Smooth muscle cell (in vitro differentiated cells): Measurements from ENCODE around the gene GRN. TPM values are rescaled to one million over a fixed set of nuclear protein-coding genes. Genes with fewer than 3 reads are reported as not detected.
A peak's percentile ranks its signal among the peaks of the same experiment; 100 is the strongest.

Experiments
- DNase-seq: peaks from one replicate; lab custom pipeline; 2025; ENCODE audit not compliant: unreplicated experiment; lab: John Stamatoyannopoulos, UW
- H2AFZ ChIP-seq: fragments of 200-600 bp; sonication (generic); 2 replicates; pipeline ENCODE4 v1.6.0; 2016; ENCODE audit warnings: antibody characterized with exemption, low read depth, mild to moderate bottlenecking
- H3F3A ChIP-seq: fragments of 200-600 bp; sonication (generic); 2 replicates; pipeline ENCODE4 v1.6.0; 2017; ENCODE audit warnings: antibody characterized with exemption, low read depth
- H3K27ac ChIP-seq: fragments of 200-600 bp; sonication (generic); 2 replicates; pipeline ENCODE4 v1.5.1; 2016; ENCODE audit warnings: low read depth, mild to moderate bottlenecking
- H3K27me3 ChIP-seq: fragments of 200-600 bp; sonication (generic); 2 replicates; pipeline ENCODE4 v1.6.1; 2016; ENCODE audit warnings: low read depth, mild to moderate bottlenecking
- H3K36me3 ChIP-seq: fragments of 200-600 bp; sonication (generic); 2 replicates; pipeline ENCODE4 v1.5.1; 2016; ENCODE audit warnings: low read depth
- H3K4me1 ChIP-seq: fragments of 200-600 bp; sonication (generic); 2 replicates; pipeline ENCODE4 v1.5.1; 2016; ENCODE audit warnings: low read depth
- H3K4me2 ChIP-seq: fragments of 200-600 bp; sonication (generic); 2 replicates; pipeline ENCODE4 v1.6.0; 2016; ENCODE audit warnings: mild to moderate bottlenecking
- H3K4me3 ChIP-seq: fragments of 200-600 bp; sonication (generic); 2 replicates; pipeline ENCODE4 v1.5.1; 2016; ENCODE audit warnings: mild to moderate bottlenecking
- H3K79me2 ChIP-seq: fragments of 200-600 bp; sonication (generic); 2 replicates; pipeline ENCODE4 v1.6.0; 2016; ENCODE audit warnings: low read depth, mild to moderate bottlenecking
- H3K9ac ChIP-seq: fragments of 200-600 bp; sonication (generic); 2 replicates; pipeline ENCODE4 v1.6.0; 2016; ENCODE audit warnings: low read depth
- H3K9me3 ChIP-seq: fragments of 200-600 bp; sonication (generic); replicated peaks from 2 replicates; pipeline ENCODE4 v1.5.1; 2016; ENCODE audit warnings: low read depth
- H4K20me1 ChIP-seq: fragments of 200-600 bp; sonication (generic); 2 replicates; pipeline ENCODE4 v1.6.0; 2016; ENCODE audit warnings: low read depth
- CTCF ChIP-seq: fragments of 200-600 bp; sonication (generic); IDR thresholded peaks from 2 replicates; pipeline ENCODE4 v1.5.1; 2017; ENCODE audit warnings: borderline replicate concordance, mild to moderate bottlenecking, antibody characterized with exemption; ENCODE audit not compliant: insufficient read depth, poor library complexity, severe bottlenecking
- WGBS: methylation state at CpG from one replicate; pipeline ENCODE4 v1.1.7; 2016; ENCODE audit warnings: low lambda C conversion rate; 5-methylcytosine and 5-hydroxymethylcytosine counted together
- polyA plus RNA-seq: library from polyadenylated mRNA; unstranded; fragments of >200 nt; fragmentation: Nextera tagmentation; extraction: Ambion mirVana; gene quantifications from 2 replicates; pipeline ENCODE4 v1.2.1, GENCODE V29; 2016
- total RNA-seq: library from RNA; depleted of rRNA; stranded (reverse); fragments of >200 nt; gene quantifications from 2 replicates; pipeline ENCODE4 v1.2.3, GENCODE V29; 2014

Gene GRN
- total and polyA plus RNA-seq, 2 experiments from 2014 or later = 125 to 338 TPM

GRCh38 chr17:44314869-44315661, 30.0 kb upstream of the GRN start:
- Histone ChIP-seq H3K9me3 (no peaks in the 10 kb centered on the region), H3K4me2 (peak overlapping the region; percentile 83), H2AFZ (no peak overlapping the region), H3K36me3 (no peaks in the 10 kb centered on the region), H4K20me1 (no peaks in the 10 kb centered on the region), H3K9ac (no peak overlapping the region), H3K27me3 (peaks cover 49% of the 10 kb centered on the region), H3K27ac (no peak overlapping the region), H3K4me1 (peaks cover 11% of the 10 kb centered on the region), H3K4me3 (peak overlapping the region; percentile 36), H3K79me2 (no peaks in the 10 kb centered on the region), H3F3A (no peaks in the 10 kb centered on the region)
- no peak for TF ChIP-seq CTCF
- no peak for DNase-seq
- WGBS = 3% methylated on average over 37 of the region's 81 CpGs

- H3K4me3 ChIP-seq = peak overlapping the region; percentile 36
- H3K27ac ChIP-seq = no peak overlapping the region
- no peaks in the 10 kb centered on the region for H3K36me3 ChIP-seq
- DNase-seq = no peak
- H3K9ac ChIP-seq = no peak overlapping the region
- H3K27me3 ChIP-seq = peaks cover 49% of the 10 kb centered on the region
- H3F3A ChIP-seq = no peaks in the 10 kb centered on the region
- no peaks in the 10 kb centered on the region for H3K9me3 ChIP-seq
- TF ChIP-seq CTCF = no peak
- H2AFZ ChIP-seq = no peak overlapping the region
- peaks cover 11% of the 10 kb centered on the region for H3K4me1 ChIP-seq
- no peaks in the 10 kb centered on the region for H4K20me1 ChIP-seq
- H3K4me2 ChIP-seq = peak overlapping the region; percentile 83
- 10% methylated on average over 38 of the region's 38 CpGs for WGBS
- no peaks in the 10 kb centered on the region for H3K79me2 ChIP-seq
These were observed 29.1 kb upstream of the GRN start for GRCh38 chr17:44315760-44316731.

- no peak overlapping the region for H2AFZ ChIP-seq
These were observed 27.6 kb upstream of the GRN start for GRCh38 chr17:44317545-44317944.

More at GRCh38 chr17:44317545-44317944, 27.6 kb upstream of the GRN start:
- Histone ChIP-seq H3K27me3 (peaks cover 49% of the 10 kb centered on the region), H3K4me3 (no peak overlapping the region), H3K4me1 (peaks cover 11% of the 10 kb centered on the region), H3F3A (no peaks in the 10 kb centered on the region), H3K36me3 (no peaks in the 10 kb centered on the region), H4K20me1 (no peaks in the 10 kb centered on the region), H3K4me2 (no peak overlapping the region), H3K9ac (no peak overlapping the region), H3K79me2 (no peaks in the 10 kb centered on the region), H3K9me3 (no peaks in the 10 kb centered on the region), H3K27ac (no peak overlapping the region)
- WGBS = 96% methylated on average over 6 of the region's 6 CpGs
- no peak for DNase-seq
- no peak for TF ChIP-seq CTCF
